KMS-11 (cell line): ENCODE data around the gene TRMU.

Source experiments
- H2AFZ ChIP-seq: fragments of 200-600 bp; sonication (generic); 2 replicates; pipeline ENCODE4 v1.6.1; 2016; ENCODE audit warnings: antibody characterized with exemption, mixed run types, low read depth
- H3K27ac ChIP-seq: fragments of 200-600 bp; sonication (generic); 2 replicates; pipeline ENCODE4 v1.6.1; 2016; ENCODE audit warnings: mild to moderate bottlenecking, mixed run types
- H3K27me3 ChIP-seq: fragments of 200-600 bp; sonication (generic); 2 replicates; pipeline ENCODE4 v1.6.1; 2017; ENCODE audit warnings: mild to moderate bottlenecking, low read depth, mixed run types, moderate library complexity; ENCODE audit not compliant: insufficient read depth
- H3K36me3 ChIP-seq: fragments of 200-600 bp; sonication (generic); 2 replicates; pipeline ENCODE4 v1.6.1; 2017; ENCODE audit warnings: mild to moderate bottlenecking, mixed run types; ENCODE audit not compliant: insufficient read depth
- H3K4me1 ChIP-seq: fragments of 200-600 bp; sonication (generic); 2 replicates; pipeline ENCODE4 v1.6.1; 2016; ENCODE audit warnings: mild to moderate bottlenecking, low read depth, mixed run types; ENCODE audit not compliant: poor library complexity, severe bottlenecking
- H3K4me2 ChIP-seq: fragments of 200-600 bp; sonication (generic); 2 replicates; pipeline ENCODE4 v1.7.0; 2016; ENCODE audit warnings: mild to moderate bottlenecking, mixed run types
- H3K4me3 ChIP-seq: fragments of 200-600 bp; sonication (generic); IDR thresholded peaks from 2 replicates; pipeline ENCODE4 v1.6.1; 2017; ENCODE audit warnings: low read depth, low read length, mixed read lengths; ENCODE audit not compliant: insufficient read depth
- H3K79me2 ChIP-seq: fragments of 200-600 bp; sonication (generic); 2 replicates; pipeline ENCODE4 v1.6.1; 2016; ENCODE audit warnings: low read depth, mixed run types; ENCODE audit not compliant: insufficient read depth
- H3K9ac ChIP-seq: fragments of 200-600 bp; sonication (generic); 2 replicates; pipeline ENCODE4 v1.6.1; 2016; ENCODE audit warnings: mild to moderate bottlenecking, mixed run types
- H4K20me1 ChIP-seq: fragments of 200-600 bp; sonication (generic); 2 replicates; pipeline ENCODE4 v1.6.1; 2016; ENCODE audit warnings: mild to moderate bottlenecking, mixed run types; ENCODE audit not compliant: insufficient read depth
- CTCF ChIP-seq: fragments of 200-600 bp; sonication (generic); conservative IDR thresholded peaks from 2 replicates; pipeline ENCODE4 v1.6.1; 2017; ENCODE audit warnings: low read depth, mild to moderate bottlenecking, antibody characterized with exemption, low read length, moderate library complexity, mixed read lengths

Gene TRMU

DNA sequence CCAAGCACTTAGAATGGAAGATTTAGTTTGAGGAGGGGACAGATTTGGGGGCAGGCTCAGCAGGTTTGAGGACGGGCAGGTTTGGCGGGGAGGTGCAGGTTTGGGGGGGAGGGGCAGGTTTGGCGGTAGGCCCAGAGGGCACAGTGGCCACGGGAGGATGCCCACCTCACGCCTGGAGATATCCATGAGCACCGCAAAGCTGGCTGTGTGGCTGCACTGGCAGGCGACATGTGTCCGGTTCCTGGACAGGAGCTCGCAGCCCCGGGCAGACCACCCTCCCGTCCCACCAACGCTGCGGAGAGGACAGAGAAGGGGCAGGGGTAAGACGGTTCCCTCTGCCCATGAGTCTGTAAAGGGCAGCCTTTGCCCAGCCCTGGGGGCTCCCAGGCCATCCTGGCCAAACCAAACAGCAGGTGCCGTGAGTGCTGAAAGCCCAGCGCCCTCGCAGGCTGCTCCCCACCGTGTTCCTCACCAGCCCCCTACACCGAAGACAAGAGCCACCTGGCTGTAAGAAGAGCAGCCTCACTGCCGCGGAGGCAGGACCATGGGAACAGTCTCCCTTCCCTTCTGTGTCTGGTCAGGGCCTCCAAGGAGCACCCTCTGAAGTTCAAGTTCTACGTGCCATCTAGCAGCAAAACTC lies 43.0 kb downstream of the TRMU start:
- H3K27ac ChIP-seq, result no peak overlapping the region
- H3K79me2 ChIP-seq, result no peaks in the 10 kb centered on the region
- no peak overlapping the region for H3K4me2 ChIP-seq
- H2AFZ ChIP-seq, result no peak overlapping the region
- no peak for TF ChIP-seq CTCF
- no peaks in the 10 kb centered on the region for H3K4me1 ChIP-seq
- no peak overlapping the region for H3K9ac ChIP-seq
- H3K36me3 ChIP-seq, result no peaks in the 10 kb centered on the region
- no peaks in the 10 kb centered on the region for H4K20me1 ChIP-seq
- H3K27me3 ChIP-seq, result peaks cover 18% of the 10 kb centered on the region
- no peak overlapping the region for H3K4me3 ChIP-seq

GRCh38 chr22:46379066-46379930 lies 43.8 kb downstream of the TRMU start:
- TF ChIP-seq CTCF, result no peak
- Histone ChIP-seq H3K36me3 (no peaks in the 10 kb centered on the region), H3K9ac (no peak overlapping the region), H3K27me3 (peaks cover 18% of the 10 kb centered on the region), H2AFZ (no peak overlapping the region), H3K79me2 (no peaks in the 10 kb centered on the region), H3K27ac (no peak overlapping the region), H3K4me1 (no peaks in the 10 kb centered on the region), H4K20me1 (no peaks in the 10 kb centered on the region), H3K4me2 (no peak overlapping the region), H3K4me3 (no peak overlapping the region)

DNA sequence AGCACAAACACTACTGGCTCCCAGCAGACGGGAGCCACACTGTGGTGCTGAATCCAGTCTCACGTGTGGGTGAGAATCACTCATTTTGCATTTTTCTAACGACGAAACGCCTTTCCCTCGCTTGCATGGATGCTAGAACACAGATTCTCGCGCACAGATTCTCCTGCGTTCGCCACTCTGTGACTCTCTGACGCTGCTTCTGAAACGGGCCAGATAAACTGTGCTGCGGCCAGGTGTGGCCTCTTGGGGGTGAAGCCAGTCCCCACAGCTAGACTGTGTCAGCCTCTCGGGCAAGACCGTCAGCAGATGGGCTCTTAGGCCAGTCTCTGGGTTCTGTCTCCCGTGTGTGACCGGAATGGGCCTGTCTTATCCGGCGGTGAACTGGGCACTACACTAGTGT lies 44.6 kb downstream of the TRMU start:
- Histone ChIP-seq H3K79me2 (no peaks in the 10 kb centered on the region), H3K36me3 (no peaks in the 10 kb centered on the region), H3K4me1 (no peaks in the 10 kb centered on the region), H3K27ac (no peak overlapping the region), H4K20me1 (no peaks in the 10 kb centered on the region), H3K4me2 (no peak overlapping the region), H2AFZ (no peak overlapping the region), H3K9ac (no peak overlapping the region), H3K4me3 (no peak overlapping the region), H3K27me3 (peaks cover 19% of the 10 kb centered on the region)
- no peak for TF ChIP-seq CTCF

DNA sequence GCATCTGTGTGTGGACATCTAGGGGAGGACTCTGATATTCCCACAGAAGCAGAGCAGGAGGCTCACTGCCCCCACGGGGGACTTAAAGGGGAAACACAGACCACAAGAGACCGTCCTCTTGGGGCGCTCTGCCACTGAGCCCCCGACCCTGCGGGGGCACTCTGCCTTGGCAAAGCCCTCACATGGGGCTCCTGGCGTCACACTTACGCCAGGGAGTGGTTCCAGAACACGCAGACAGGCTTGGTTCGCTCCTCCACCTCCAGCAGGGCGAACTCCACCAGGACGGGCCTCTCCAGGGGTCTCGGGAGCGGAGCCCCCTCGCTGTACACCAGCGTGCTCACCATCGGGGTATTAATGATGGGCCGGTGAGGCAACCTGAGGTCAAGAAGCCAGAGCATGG lies 45.1 kb downstream of the TRMU start:
- H3K4me1 ChIP-seq, result no peaks in the 10 kb centered on the region
- H2AFZ ChIP-seq, result no peak overlapping the region
- H3K9ac ChIP-seq, result no peak overlapping the region
- no peaks in the 10 kb centered on the region for H3K79me2 ChIP-seq
- H4K20me1 ChIP-seq, result no peaks in the 10 kb centered on the region
- peaks cover 21% of the 10 kb centered on the region for H3K27me3 ChIP-seq
- H3K4me2 ChIP-seq, result no peak overlapping the region
- H3K36me3 ChIP-seq, result no peaks in the 10 kb centered on the region
- TF ChIP-seq CTCF, result no peak
- no peak overlapping the region for H3K27ac ChIP-seq
- no peak overlapping the region for H3K4me3 ChIP-seq
